CD14-positive monocyte (primary cell): Measurements from ENCODE around the gene GNB5. TPM values are rescaled to one million over a fixed set of nuclear protein-coding genes. Genes with fewer than 3 reads are reported as not detected.

Source experiments
- DNase-seq, 3 donors: peaks; one replicate each; pipeline ENCODE4 v3.0.0-alpha.2; 2011 to 2022
- H2AFZ ChIP-seq: 2 replicates; pipeline ENCODE4 v1.6.0; 2012; ENCODE audit warnings: mild to moderate bottlenecking, low read depth, low read length, inconsistent platforms; ENCODE audit not compliant: insufficient read depth, poor library complexity, severe bottlenecking
- H3K27ac ChIP-seq, 2 donors: 1 replicate in 1 of 2; 2 replicates in 1 of 2; pipeline ENCODE4 v1.5.1; 2012 to 2013; ENCODE audit warnings: low read length in 2 of 2, control low read depth in 1 of 2, inconsistent platforms in 1 of 2, low read depth in 1 of 2, mild to moderate bottlenecking in 1 of 2
- H3K27me3 ChIP-seq, 2 donors: one replicate each; pipeline versions ENCODE4 v1.6.0 to v1.6.1; 2011 to 2013; ENCODE audit warnings: low read length in 2 of 2; ENCODE audit not compliant: control insufficient read depth in 2 of 2, insufficient read depth in 2 of 2
- H3K36me3 ChIP-seq, 2 donors: replicated peaks in 1 of 2; 1 replicate in 1 of 2; 2 replicates in 1 of 2; pipeline versions ENCODE4 v1.5.1 to v1.6.1; 2012 to 2013; ENCODE audit warnings: low read length in 2 of 2, control low read depth in 1 of 2, inconsistent platforms in 1 of 2, mild to moderate bottlenecking in 1 of 2; ENCODE audit not compliant: insufficient read depth in 2 of 2, control insufficient read depth in 1 of 2
- H3K4me1 ChIP-seq, 2 donors: 1 replicate in 1 of 2; 2 replicates in 1 of 2; pipeline versions ENCODE4 v1.5.1 to v1.6.1; 2012 to 2013; ENCODE audit warnings: low read length in 2 of 2, control low read depth in 1 of 2, inconsistent platforms in 1 of 2, mild to moderate bottlenecking in 1 of 2, moderate library complexity in 1 of 2; ENCODE audit not compliant: insufficient read depth in 2 of 2, control insufficient read depth in 1 of 2
- H3K4me2 ChIP-seq: replicated peaks from 2 replicates; pipeline ENCODE3; 2012; ENCODE audit warnings: low read length, moderate library complexity, mild to moderate bottlenecking; ENCODE audit not compliant: poor library complexity, severe bottlenecking; ENCODE audit errors: extremely low read depth
- H3K4me3 ChIP-seq, 3 experiments: fragments of 200-600 bp in 1 of 3; sonication (generic) in 1 of 3; replicated peaks in 1 of 3; 1 replicate in 2 of 3; 2 replicates in 1 of 3; pipeline ENCODE4 v1.5.1; 2011 to 2013; ENCODE audit warnings: low read length in 3 of 3, mild to moderate bottlenecking in 3 of 3, control low read depth in 2 of 3, low read depth in 2 of 3, inconsistent platforms in 1 of 3, moderate library complexity in 1 of 3
- H3K79me2 ChIP-seq: 2 replicates; pipeline ENCODE4 v1.6.0; 2012; ENCODE audit warnings: mild to moderate bottlenecking, control low read depth, inconsistent platforms, low read length, moderate library complexity; ENCODE audit not compliant: insufficient read depth
- H3K9ac ChIP-seq: 2 replicates; pipeline ENCODE4 v1.6.0; 2017; ENCODE audit warnings: low read length, mild to moderate bottlenecking; ENCODE audit not compliant: insufficient read depth, poor library complexity, severe bottlenecking
- H3K9me3 ChIP-seq, 2 donors: replicated peaks in 1 of 2; 1 replicate in 1 of 2; 2 replicates in 1 of 2; pipeline versions ENCODE4 v1.5.1 to v1.6.1; 2012 to 2013; ENCODE audit warnings: low read length in 2 of 2, control low read depth in 1 of 2; ENCODE audit not compliant: control insufficient read depth in 1 of 2, insufficient read depth in 1 of 2
- H4K20me1 ChIP-seq: 2 replicates; pipeline ENCODE4 v1.6.0; 2012; ENCODE audit warnings: mild to moderate bottlenecking, low read length, control low read depth, moderate library complexity; ENCODE audit not compliant: insufficient read depth
- H3K27ac Mint-ChIP-seq, 7 donors: one replicate each; pipeline ENCODE4 v1.8.0; 2020; ENCODE audit warnings: mild to moderate bottlenecking in 7 of 7, mixed read lengths in 7 of 7, moderate library complexity in 6 of 7, inconsistent platforms in 2 of 7
- H3K27me3 Mint-ChIP-seq, 3 donors: one replicate each; pipeline ENCODE4 v1.8.0; 2021 to 2022; ENCODE audit warnings: low read depth in 3 of 3, mild to moderate bottlenecking in 3 of 3, mixed read lengths in 3 of 3, moderate library complexity in 3 of 3, inconsistent platforms in 1 of 3
- H3K36me3 Mint-ChIP-seq, 2 donors: one replicate each; pipeline ENCODE4 v1.8.0; 2020; ENCODE audit warnings: mixed read lengths in 2 of 2, inconsistent platforms in 1 of 2, mild to moderate bottlenecking in 1 of 2
- H3K4me1 Mint-ChIP-seq: one replicate; pipeline ENCODE4 v1.8.0; 2020; ENCODE audit warnings: mild to moderate bottlenecking, mixed read lengths
- H3K4me3 Mint-ChIP-seq, 2 donors: one replicate each; pipeline ENCODE4 v1.8.0; 2020; ENCODE audit warnings: mild to moderate bottlenecking in 2 of 2, mixed read lengths in 2 of 2, moderate library complexity in 1 of 2
- H3K9me3 Mint-ChIP-seq, 7 donors: one replicate each; pipeline ENCODE4 v1.8.0; 2020 to 2022; ENCODE audit warnings: mixed read lengths in 7 of 7, mild to moderate bottlenecking in 6 of 7, moderate library complexity in 6 of 7, inconsistent platforms in 2 of 7
- CTCF ChIP-seq: fragments of 200-600 bp; IDR thresholded peaks from one replicate; pipeline ENCODE4 v1.8.0; 2022; ENCODE audit warnings: antibody characterized with exemption, mild to moderate bottlenecking
- WGBS: methylation state at CpG from one replicate; pipeline ENCODE4 v1.1.5; 2013; ENCODE audit warnings: missing lambda C conversion rate; ENCODE audit not compliant: insufficient coverage; 5-methylcytosine and 5-hydroxymethylcytosine counted together
- intact Hi-C, 2 donors: fragments of 100-400 bp; cut with micrococcal nuclease; formaldehyde crosslinking; loops; one replicate each; pipeline versions ENCODE4 v1.15.0 to v1.15.1; 2023
- polyA plus RNA-seq, 3 donors: library from polyadenylated mRNA; depleted of rRNA in 1 of 3; unstranded in 2 of 3; stranded (reverse) in 1 of 3; fragments of 300-500 nt in 2 of 3; fragments of >200 nt in 1 of 3; fragmentation: Illumina TruSeq in 2 of 3; gene quantifications; 1 replicate in 2 of 3; 2 replicates in 1 of 3; pipeline ENCODE4 v1.2.3, GENCODE V29; 2012 to 2021

The GNB5 gene
- polyA plus RNA-seq, 3 donors: 3.1 to 5.4 (median 4.3) TPM

- no peak overlapping the region for H3K9ac ChIP-seq
- H4K20me1 ChIP-seq: no peaks in the 10 kb centered on the region
- no peak for DNase-seq
- Mint-ChIP-seq H3K36me3 (no peaks in the 10 kb centered on the region), H3K27ac (no peak overlapping the region), H3K27me3 (peaks cover 0 to 3% (median 0%) of the 10 kb centered on the region in 3 donors), H3K4me3 (no peak overlapping the region), H3K4me1 (peaks cover 12% of the 10 kb centered on the region), H3K9me3 (peaks cover 0 to 2% (median 0%) of the 10 kb centered on the region in 7 donors)
- intact Hi-C loops: loop anchor here in 1 of 2 donors (5.0 kb wide), 1 partner anchor 33 kb away; no protein-coding TSS in a partner anchor
- no peaks in the 10 kb centered on the region for H3K27me3 ChIP-seq
- H3K9me3 ChIP-seq: no peaks in the 10 kb centered on the region
- no peaks in the 10 kb centered on the region for H3K36me3 ChIP-seq
- peaks cover 2 to 6% of the 10 kb centered on the region in 2 donors for H3K4me1 ChIP-seq
- H3K27ac ChIP-seq: no peak overlapping the region
- H2AFZ ChIP-seq: no peak overlapping the region
- no peaks in the 10 kb centered on the region for H3K79me2 ChIP-seq
- WGBS: 100% methylated on average over 1 of the region's 2 CpGs
- H3K4me2 ChIP-seq: no peak overlapping the region
- no peak for TF ChIP-seq CTCF
- no peak overlapping the region for H3K4me3 ChIP-seq
These were observed 70.7 kb downstream of the GNB5 start for GRCh38 chr15:52120488-52120887.

- no peaks in the 10 kb centered on the region for H4K20me1 ChIP-seq
- H3K36me3 ChIP-seq: no peaks in the 10 kb centered on the region
- H3K79me2 ChIP-seq: no peaks in the 10 kb centered on the region
- H3K9me3 ChIP-seq: no peaks in the 10 kb centered on the region
- Mint-ChIP-seq H3K27ac (peak overlapping the region in 1 of 7 donors; percentile 61), H3K9me3 (peaks cover 0 to 2% (median 0%) of the 10 kb centered on the region in 7 donors), H3K36me3 (no peaks in the 10 kb centered on the region), H3K4me3 (no peak overlapping the region), H3K4me1 (peaks cover 17% of the 10 kb centered on the region), H3K27me3 (peaks cover 0 to 3% (median 0%) of the 10 kb centered on the region in 3 donors)
- WGBS: 67% methylated on average over 2 of the region's 3 CpGs
- intact Hi-C loops: no loop called here
- H2AFZ ChIP-seq: no peak overlapping the region
- no peak overlapping the region for H3K9ac ChIP-seq
- no peaks in the 10 kb centered on the region for H3K27me3 ChIP-seq
- no peak overlapping the region for H3K27ac ChIP-seq
- TF ChIP-seq CTCF: no peak
- no peak overlapping the region for H3K4me3 ChIP-seq
- no peak overlapping the region for H3K4me2 ChIP-seq
- DNase-seq: no peak
- H3K4me1 ChIP-seq: peaks cover 2 to 6% of the 10 kb centered on the region in 2 donors
These were observed 72.0 kb downstream of the GNB5 start for GRCh38 chr15:52118969-52119749.
